ENCODE measurements around the gene MAN2A1.

MAN2A1 gene

DNA sequence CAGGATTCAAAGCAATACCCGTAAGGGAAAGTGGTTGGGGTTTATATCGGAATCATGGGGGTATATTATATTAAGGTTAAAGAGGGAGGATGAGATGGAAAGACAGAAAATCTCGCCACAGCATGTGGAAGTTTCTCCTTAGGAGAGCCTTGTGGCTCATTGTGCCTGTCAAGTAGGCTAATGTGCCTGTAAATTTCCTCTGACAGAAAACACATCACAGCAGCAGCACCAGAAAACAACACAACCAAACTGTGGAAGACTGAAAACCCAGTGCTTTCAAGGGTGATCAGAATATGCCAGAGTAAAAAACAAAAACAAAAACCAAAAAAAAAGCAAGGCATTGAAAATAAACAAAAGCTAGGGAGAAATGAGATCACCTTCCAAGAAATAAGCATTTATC is 11.3 kb upstream of the MAN2A1 start:
- Histone ChIP-seq H3K4me3 (replicated peaks; ENCODE audit: low read depth, low read length) (no peak overlapping the region), H3K36me3 (ENCODE audit: control insufficient read depth, insufficient read depth, low read length) (no peaks in the 10 kb centered on the region), H3K27me3 (replicated peaks; ENCODE audit: control insufficient read depth, insufficient read depth, low read length) (no peaks in the 10 kb centered on the region; the same call in 1 of the 2 replicates)
- TF ChIP-seq, protein P1, sequence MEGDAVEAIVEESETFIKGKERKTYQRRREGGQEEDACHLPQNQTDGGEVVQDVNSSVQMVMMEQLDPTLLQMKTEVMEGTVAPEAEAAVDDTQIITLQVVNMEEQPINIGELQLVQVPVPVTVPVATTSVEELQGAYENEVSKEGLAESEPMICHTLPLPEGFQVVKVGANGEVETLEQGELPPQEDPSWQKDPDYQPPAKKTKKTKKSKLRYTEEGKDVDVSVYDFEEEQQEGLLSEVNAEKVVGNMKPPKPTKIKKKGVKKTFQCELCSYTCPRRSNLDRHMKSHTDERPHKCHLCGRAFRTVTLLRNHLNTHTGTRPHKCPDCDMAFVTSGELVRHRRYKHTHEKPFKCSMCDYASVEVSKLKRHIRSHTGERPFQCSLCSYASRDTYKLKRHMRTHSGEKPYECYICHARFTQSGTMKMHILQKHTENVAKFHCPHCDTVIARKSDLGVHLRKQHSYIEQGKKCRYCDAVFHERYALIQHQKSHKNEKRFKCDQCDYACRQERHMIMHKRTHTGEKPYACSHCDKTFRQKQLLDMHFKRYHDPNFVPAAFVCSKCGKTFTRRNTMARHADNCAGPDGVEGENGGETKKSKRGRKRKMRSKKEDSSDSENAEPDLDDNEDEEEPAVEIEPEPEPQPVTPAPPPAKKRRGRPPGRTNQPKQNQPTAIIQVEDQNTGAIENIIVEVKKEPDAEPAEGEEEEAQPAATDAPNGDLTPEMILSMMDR (IDR thresholded peaks at IDR 0.05; ENCODE audit: insufficient read depth, low read length, poor library complexity, severe bottlenecking), result no peak
- DNase-seq (ENCODE audit: extremely low read depth, insufficient read length), result no peak

DNA sequence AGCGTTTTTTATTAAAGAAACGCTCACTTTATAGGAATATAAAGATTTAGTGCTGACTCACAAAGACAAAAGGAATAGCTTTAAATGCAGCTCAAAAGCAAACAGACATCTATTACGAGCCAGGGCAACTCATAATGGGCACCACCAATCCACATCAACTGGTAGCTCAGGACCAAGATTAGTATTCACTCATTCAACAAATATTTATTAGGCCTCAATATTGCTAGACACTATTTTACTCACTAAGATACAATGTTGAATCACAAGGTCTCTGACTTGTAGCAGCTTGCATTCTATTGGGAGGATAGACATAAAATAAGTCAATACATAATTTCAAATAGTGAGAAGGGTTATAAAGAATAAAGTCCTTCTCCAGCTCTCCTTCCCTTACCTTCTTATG is 8.0 kb upstream of the MAN2A1 start:
- H3K27me3 ChIP-seq (replicated peaks; ENCODE audit: control insufficient read depth, insufficient read depth, low read length), result no peaks in the 10 kb centered on the region
- no peaks in the 10 kb centered on the region for H3K36me3 ChIP-seq (ENCODE audit: control insufficient read depth, insufficient read depth, low read length)
- no peak overlapping the region for H3K4me3 ChIP-seq (replicated peaks; ENCODE audit: low read depth, low read length)
- no peak for DNase-seq (ENCODE audit: extremely low read depth, insufficient read length)
- TF ChIP-seq, protein P1 (IDR thresholded peaks at IDR 0.05; ENCODE audit: insufficient read depth, low read length, poor library complexity, severe bottlenecking), result no peak

DNA sequence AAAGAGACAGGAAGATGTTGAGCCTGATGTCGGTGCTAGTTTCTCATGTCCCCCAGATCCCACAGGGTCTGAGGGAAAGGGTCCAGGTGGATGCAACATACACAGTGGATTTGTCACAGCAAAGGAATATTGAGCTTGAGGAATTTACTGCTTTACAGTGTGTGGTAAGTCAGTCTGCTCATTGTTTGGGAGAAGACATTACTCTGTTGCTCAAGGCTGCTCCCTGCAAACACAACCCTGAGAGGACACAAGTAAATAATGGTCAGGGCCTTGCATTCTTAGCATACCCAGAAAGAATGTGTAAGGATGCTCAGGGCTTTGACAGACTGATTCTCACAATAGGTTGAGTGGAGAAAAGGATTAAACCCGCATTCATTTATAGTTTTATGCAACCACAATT is 7.3 kb upstream of the MAN2A1 start:
- DNase-seq (ENCODE audit: extremely low read depth, insufficient read length), result no peak
- Histone ChIP-seq H3K27me3 (replicated peaks; ENCODE audit: control insufficient read depth, insufficient read depth, low read length) (no peaks in the 10 kb centered on the region), H3K36me3 (ENCODE audit: control insufficient read depth, insufficient read depth, low read length) (no peaks in the 10 kb centered on the region), H3K4me3 (replicated peaks; ENCODE audit: low read depth, low read length) (no peak overlapping the region)
- TF ChIP-seq, protein P1 (IDR thresholded peaks at IDR 0.05; ENCODE audit: insufficient read depth, low read length, poor library complexity, severe bottlenecking), result no peak

DNA sequence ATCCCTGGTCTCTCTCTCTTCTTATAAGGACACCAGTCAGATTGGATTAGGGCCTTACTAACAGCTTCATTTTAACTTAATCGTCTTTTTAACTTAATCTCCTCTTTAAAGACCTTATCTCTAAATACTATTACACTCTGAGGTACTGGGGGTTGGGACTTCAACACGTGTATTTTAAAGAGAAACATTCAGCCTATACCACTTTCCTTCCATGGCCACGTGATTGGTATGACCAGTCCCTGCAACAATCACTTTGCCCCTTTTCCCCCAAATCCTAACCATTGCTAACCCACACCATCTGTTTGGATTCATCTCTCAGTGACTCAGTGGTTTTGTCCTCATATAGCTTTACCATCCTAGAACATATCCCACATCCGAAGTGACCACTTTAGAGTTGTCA is 3.8 kb upstream of the MAN2A1 start:
- Histone ChIP-seq H3K36me3 (ENCODE audit: control insufficient read depth, insufficient read depth, low read length) (no peaks in the 10 kb centered on the region), H3K4me3 (replicated peaks; ENCODE audit: low read depth, low read length) (no peak overlapping the region), H3K27me3 (replicated peaks; ENCODE audit: control insufficient read depth, insufficient read depth, low read length) (no peaks in the 10 kb centered on the region)
- no peak for DNase-seq (ENCODE audit: extremely low read depth, insufficient read length)
- TF ChIP-seq, protein P1 (IDR thresholded peaks at IDR 0.05; ENCODE audit: insufficient read depth, low read length, poor library complexity, severe bottlenecking), result no peak

DNA sequence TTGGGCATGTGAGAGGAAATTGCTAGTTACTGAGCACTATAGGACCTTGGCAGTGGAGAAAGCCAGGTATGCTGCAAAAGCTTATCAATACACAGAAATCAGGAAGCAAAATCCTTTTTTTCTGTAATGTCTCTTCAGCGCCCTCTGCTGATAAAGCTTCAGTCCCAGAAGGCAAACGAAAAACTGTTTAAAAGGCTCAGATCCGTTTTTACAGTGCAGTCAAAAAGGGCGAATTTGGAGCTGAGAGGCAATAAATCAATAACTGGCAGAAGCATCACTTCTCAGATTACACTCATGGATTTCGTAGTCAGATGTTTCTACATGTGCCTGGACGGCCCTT is 1.1 kb upstream of the MAN2A1 start:
- DNase-seq (ENCODE audit: extremely low read depth, insufficient read length), result no peak
- H3K27me3 ChIP-seq (replicated peaks; ENCODE audit: control insufficient read depth, insufficient read depth, low read length), result no peaks in the 10 kb centered on the region
- H3K36me3 ChIP-seq (ENCODE audit: control insufficient read depth, insufficient read depth, low read length), result no peaks in the 10 kb centered on the region
- peak overlapping the region; percentile 74 for H3K4me3 ChIP-seq (replicated peaks; ENCODE audit: low read depth, low read length)
- TF ChIP-seq, protein P1 (IDR thresholded peaks at IDR 0.05; ENCODE audit: insufficient read depth, low read length, poor library complexity, severe bottlenecking), result peak; percentile 48
